Measurements from ENCODE around the gene DRAXIN. TPM values are rescaled to one million over a fixed set of nuclear protein-coding genes. Genes with fewer than 3 reads are reported as not detected.

DRAXIN gene
- total RNA-seq, 2 donors from 2014 or later = 0.04 to 0.13 TPM

DNA sequence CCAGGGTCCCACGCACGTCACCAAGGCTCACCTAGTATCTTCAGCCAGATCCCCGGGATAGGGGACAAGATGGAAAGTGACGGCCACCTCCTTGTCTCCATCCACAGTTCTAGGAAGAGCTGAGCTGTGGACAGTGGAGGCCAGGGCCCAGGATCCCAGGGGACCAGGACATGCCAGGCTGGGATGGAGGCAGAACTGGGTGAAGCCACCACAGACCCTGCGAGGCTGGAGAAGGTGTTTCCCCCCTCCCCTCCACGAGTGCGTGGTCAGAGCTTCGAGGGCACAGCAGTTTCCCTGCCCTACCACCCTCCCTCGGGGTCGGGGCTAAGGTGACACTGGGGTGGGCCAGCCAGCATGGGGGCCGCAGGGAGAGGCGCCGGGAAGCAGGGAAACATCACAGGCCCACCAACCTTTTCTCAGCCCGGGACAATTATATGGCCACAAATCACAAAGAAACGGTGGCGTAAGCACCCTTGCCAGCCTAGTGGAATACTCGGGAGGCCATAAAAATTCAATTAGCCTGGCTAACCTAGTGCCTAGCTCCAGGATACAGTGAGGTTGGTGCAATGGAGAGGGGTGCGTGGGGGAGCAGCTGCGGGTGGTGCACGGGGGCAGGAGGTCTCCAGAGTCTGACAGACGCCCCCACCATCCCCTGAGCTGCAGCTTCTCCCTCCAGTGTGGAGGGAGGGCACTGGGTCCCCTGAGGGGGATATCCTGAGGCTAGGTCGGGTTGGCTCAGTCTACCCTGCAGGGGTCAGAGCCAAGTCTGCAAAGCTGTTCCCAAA is 13.4 kb downstream of the DRAXIN start:
- no peaks in the 10 kb centered on the region for H3K4me1 Mint-ChIP-seq
- no peak overlapping the region for H3K27ac Mint-ChIP-seq
- H3K4me3 Mint-ChIP-seq = no peak overlapping the region
- H3K9me3 Mint-ChIP-seq = no peaks in the 10 kb centered on the region
- H3K27me3 Mint-ChIP-seq = peaks cover 8% of the 10 kb centered on the region
- ATAC-seq (replicated peaks) = no peak
- no peaks in the 10 kb centered on the region for H3K36me3 Mint-ChIP-seq (ENCODE audit: low read depth)

DNA sequence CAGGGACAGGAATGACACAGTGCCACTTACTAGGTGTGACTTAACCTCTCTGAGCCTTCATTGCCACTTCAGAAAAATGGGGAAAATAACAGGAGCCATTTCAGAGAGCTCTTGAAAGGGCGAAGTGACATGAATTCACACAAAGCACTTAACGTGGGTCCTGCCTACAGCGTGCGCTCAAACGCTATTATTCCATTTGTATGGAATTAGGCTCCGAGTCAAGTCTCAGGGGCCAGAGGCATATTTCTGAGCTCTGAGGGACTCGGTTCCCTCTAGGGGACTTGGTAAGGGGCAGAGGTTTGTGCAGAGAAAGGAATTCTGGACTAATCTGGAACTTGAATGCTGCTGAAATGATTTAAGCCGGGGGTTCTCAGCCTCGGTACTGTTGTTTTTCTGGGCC is 14.1 kb downstream of the DRAXIN start:
- no peaks in the 10 kb centered on the region for H3K4me1 Mint-ChIP-seq
- no peak overlapping the region for H3K4me3 Mint-ChIP-seq
- H3K27me3 Mint-ChIP-seq = peaks cover 8% of the 10 kb centered on the region
- no peak for ATAC-seq (replicated peaks)
- H3K27ac Mint-ChIP-seq = no peak overlapping the region
- no peaks in the 10 kb centered on the region for H3K36me3 Mint-ChIP-seq (ENCODE audit: low read depth)
- no peaks in the 10 kb centered on the region for H3K9me3 Mint-ChIP-seq

DNA sequence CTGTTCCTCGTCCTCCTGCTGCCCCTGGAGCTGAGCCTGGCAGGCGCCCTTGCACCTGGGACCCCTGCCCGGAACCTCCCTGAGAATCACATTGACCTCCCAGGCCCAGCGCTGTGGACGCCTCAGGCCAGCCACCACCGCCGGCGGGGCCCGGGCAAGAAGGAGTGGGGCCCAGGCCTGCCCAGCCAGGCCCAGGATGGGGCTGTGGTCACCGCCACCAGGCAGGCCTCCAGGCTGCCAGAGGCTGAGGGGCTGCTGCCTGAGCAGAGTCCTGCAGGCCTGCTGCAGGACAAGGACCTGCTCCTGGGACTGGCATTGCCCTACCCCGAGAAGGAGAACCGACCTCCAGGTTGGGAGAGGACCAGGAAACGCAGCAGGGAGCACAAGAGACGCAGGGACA is 14.8 kb downstream of the DRAXIN start:
- Mint-ChIP-seq H3K4me1 (no peaks in the 10 kb centered on the region), H3K27ac (no peak overlapping the region), H3K36me3 (ENCODE audit: low read depth) (no peaks in the 10 kb centered on the region), H3K9me3 (no peaks in the 10 kb centered on the region), H3K27me3 (peaks cover 8% of the 10 kb centered on the region), H3K4me3 (no peak overlapping the region)
- ATAC-seq (replicated peaks) = no peak

DNA sequence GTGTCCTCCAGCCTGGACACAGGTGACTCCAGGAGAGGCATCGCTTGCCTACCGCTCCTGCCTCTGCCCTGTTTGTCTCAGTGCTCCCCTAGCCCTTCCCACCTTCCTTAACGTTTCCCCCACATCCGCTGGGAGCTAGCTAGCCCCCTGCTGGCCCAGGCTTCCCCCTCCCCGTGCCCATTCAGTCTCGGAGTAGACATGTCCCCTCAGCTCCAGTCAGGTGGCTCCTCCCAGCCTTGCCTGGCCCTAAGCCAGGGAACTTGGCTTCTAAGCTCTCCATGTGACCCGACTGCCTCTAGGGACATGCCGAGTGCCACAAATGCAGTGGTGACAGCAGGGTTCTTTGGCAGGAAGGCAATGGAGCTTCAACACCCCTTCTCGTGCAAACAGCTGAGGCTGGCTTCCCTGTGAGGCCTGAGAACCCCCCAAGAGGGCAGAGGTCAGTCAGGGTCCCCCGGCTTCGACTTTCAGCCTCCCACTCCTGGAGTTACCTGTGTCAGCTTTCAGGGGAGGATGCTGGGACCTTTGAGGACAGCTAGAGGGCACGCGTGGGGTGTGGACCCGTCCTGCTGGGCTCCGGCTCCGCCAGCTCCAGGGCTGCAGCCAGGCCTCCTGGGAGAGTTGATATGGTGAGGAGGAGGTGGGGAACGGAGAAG is 16.2 kb downstream of the DRAXIN start:
- Mint-ChIP-seq H3K4me3 (no peak overlapping the region), H3K4me1 (no peaks in the 10 kb centered on the region), H3K27ac (no peak overlapping the region), H3K9me3 (no peaks in the 10 kb centered on the region), H3K36me3 (ENCODE audit: low read depth) (no peaks in the 10 kb centered on the region), H3K27me3 (peaks cover 8% of the 10 kb centered on the region)
- ATAC-seq (replicated peaks) = no peak

DNA sequence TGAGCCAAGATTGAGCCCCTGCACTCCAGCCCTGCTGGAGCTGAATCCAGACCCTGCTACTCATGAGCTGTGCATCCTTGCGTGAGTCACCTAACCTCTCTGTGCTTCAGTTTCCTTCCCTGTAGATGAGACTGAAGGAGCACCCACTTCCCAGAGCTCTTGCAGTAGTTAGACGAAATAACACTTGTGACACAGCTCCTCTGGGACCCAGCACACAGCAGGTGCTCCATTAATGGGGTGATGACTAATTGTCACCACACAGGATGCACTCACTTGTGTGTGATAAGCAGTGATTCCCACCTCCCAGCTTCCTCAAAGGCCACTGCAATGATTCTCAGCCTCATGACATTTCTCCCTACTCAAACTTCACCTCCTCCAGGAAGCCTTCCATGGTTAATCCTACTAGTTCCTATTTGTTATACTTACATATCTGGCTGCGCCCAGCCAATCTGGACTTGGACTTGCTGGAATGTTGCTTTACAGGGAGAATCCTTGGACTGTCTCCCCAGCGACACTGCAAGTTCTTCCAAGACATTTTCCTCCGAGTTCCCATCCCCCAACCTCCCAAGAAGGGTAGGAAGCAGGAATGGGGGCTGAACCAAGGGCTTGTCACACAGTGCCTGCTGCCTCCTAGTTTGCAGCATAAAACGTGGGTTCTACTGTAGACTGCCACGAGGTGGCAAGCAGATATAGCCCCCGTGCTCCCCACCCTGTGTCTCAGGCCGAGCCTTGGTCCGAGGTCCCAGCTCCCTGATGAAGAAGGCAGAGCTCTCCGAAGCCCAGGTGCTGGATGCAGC is 17.2 kb downstream of the DRAXIN start:
- Mint-ChIP-seq H3K27me3 (peaks cover 3% of the 10 kb centered on the region), H3K27ac (no peak overlapping the region), H3K9me3 (no peaks in the 10 kb centered on the region), H3K4me3 (no peak overlapping the region), H3K36me3 (ENCODE audit: low read depth) (no peaks in the 10 kb centered on the region), H3K4me1 (no peaks in the 10 kb centered on the region)
- ATAC-seq (replicated peaks) = no peak

DNA sequence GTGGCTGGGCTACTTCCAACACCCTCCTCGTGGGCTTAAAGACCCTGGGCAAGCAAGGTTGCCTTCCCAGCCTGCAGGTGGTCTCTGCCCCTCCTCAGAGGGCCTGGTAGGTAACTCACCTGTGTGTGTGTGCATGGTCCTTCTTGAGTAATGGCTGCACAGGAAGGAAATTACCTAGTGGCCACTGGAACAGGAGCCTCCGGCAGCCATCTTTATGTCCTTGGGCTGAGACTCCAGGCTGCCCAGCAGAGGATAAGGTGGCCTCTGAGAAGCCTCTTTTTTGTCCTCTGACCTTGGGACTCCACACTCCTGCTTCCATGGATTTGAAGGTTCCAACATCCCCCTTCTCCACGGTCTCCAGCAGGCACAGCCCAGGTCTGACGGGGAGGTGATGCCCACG is 20.0 kb downstream of the DRAXIN start:
- Mint-ChIP-seq H3K36me3 (ENCODE audit: low read depth) (no peaks in the 10 kb centered on the region), H3K27me3 (no peaks in the 10 kb centered on the region), H3K4me3 (no peak overlapping the region), H3K9me3 (no peaks in the 10 kb centered on the region), H3K27ac (no peak overlapping the region), H3K4me1 (no peaks in the 10 kb centered on the region)
- no peak for ATAC-seq (replicated peaks)

DNA sequence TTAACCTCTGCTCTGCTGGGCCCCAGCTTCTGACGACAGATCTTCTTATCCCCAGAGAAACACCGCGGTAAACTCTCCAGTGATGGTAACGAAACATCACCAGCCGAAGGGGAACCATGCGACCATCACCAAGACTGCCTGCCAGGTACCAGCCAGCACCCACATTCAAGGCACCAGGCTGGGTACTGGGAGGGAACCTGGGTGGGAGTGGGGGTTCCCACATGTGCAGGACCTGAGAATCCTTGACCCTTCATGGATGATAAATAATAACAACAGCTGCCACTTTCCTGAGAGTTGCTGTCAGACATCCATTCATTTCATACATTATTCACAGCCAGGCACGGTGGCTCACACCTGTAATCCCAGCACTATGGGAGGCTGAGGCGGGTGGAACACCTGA is 20.8 kb downstream of the DRAXIN start:
- Mint-ChIP-seq H3K4me3 (no peak overlapping the region), H3K27ac (no peak overlapping the region), H3K9me3 (no peaks in the 10 kb centered on the region), H3K4me1 (no peaks in the 10 kb centered on the region), H3K27me3 (no peaks in the 10 kb centered on the region), H3K36me3 (ENCODE audit: low read depth) (no peaks in the 10 kb centered on the region)
- ATAC-seq (replicated peaks) = no peak

DNA sequence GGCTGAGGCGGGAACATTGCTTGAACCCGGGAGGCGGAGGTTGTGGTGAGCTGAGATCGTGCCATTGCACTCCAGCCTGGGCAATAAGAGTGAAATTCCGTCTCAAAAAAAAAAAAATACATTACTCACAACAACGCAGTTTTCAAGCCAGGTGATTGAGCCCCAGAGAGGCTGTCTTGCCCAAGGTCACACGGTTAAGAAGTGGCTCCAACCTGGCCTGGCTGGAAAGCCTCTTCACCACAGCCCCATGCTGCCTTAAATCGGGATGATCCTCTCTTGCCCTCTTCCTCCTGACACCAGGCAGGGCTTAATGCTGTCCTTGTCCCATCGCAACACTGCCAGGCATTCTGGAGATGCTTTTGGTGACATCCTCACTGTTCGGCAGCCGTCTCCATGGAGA is 21.6 kb downstream of the DRAXIN start:
- Mint-ChIP-seq H3K27me3 (no peaks in the 10 kb centered on the region), H3K27ac (no peak overlapping the region), H3K9me3 (no peaks in the 10 kb centered on the region), H3K4me3 (no peak overlapping the region), H3K36me3 (ENCODE audit: low read depth) (no peaks in the 10 kb centered on the region), H3K4me1 (no peaks in the 10 kb centered on the region)
- no peak for ATAC-seq (replicated peaks)

DNA sequence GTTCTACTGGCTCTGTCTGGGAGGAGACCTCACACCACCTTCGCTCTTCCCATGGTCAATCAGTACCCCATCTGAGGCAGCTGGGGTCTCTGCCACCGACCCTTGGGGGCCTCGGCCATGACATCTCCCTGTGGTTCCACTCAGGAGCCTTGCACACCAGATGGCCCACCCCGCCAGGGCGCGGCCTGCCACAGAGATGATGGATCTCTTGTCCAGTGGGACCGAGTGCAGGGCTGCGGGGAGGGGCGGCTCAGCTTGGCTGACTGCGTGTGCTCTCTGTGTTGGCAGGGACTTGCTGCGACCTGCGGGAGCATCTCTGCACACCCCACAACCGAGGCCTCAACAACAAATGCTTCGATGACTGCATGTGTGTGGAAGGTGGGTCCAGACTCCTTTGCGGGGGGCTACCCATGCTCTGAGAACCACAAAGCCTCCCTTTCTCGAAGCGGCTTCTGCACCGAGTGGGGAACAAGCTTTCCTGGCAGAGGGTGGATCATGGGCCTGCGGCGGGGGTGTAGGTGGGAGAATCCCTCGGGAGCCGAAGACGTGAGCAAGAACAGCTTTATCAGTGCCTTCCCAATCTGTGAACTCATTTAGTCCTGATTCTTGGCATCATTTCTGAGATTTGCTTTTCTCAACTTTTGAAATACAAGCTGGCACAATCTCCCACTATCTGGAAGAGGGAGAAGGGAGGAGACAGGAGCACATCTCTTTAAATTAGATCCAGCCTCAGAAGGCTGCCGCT is 23.5 kb downstream of the DRAXIN start:
- H3K27me3 Mint-ChIP-seq = no peaks in the 10 kb centered on the region
- H3K9me3 Mint-ChIP-seq = no peaks in the 10 kb centered on the region
- no peak overlapping the region for H3K27ac Mint-ChIP-seq
- H3K4me1 Mint-ChIP-seq = peaks cover 10% of the 10 kb centered on the region
- no peak overlapping the region for H3K4me3 Mint-ChIP-seq
- ATAC-seq (replicated peaks) = no peak
- H3K36me3 Mint-ChIP-seq (ENCODE audit: low read depth) = no peaks in the 10 kb centered on the region

DNA sequence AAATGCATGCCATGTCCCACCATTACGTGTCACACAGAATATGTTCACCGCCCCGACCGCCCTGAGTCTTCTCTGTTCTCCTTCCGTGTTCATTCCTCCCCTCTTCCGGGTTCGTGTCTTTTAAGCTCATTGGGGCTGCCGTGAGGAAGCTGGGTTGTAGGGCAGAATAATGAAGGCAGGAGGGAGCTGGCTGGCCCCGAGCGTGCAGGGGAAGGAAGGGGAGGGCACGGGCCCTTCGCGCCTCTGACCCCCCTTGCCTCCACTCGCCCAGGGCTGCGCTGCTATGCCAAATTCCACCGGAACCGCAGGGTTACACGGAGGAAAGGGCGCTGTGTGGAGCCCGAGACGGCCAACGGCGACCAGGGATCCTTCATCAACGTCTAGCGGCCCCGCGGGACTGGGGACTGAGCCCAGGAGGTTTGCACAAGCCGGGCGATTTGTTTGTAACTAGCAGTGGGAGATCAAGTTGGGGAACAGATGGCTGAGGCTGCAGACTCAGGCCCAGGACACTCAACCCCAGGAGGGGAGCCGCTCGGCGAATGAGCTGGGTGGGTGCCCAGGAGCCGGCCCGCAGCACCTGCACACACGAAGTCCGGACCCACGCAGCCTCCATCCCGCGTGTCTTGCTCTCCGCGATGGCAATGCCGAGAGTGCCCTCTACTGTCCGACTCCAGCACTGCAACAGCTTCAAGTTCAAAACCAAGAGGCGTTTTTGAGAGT is 28.0 kb downstream of the DRAXIN start:
- H3K4me1 Mint-ChIP-seq = peaks cover 10% of the 10 kb centered on the region
- H3K27ac Mint-ChIP-seq = peak overlapping the region; percentile 81
- peak overlapping the region; percentile 88 for H3K4me3 Mint-ChIP-seq
- H3K9me3 Mint-ChIP-seq = no peaks in the 10 kb centered on the region
- ATAC-seq (replicated peaks) = peak; percentile 85
- H3K36me3 Mint-ChIP-seq (ENCODE audit: low read depth) = no peaks in the 10 kb centered on the region
- H3K27me3 Mint-ChIP-seq = no peaks in the 10 kb centered on the region

DNA sequence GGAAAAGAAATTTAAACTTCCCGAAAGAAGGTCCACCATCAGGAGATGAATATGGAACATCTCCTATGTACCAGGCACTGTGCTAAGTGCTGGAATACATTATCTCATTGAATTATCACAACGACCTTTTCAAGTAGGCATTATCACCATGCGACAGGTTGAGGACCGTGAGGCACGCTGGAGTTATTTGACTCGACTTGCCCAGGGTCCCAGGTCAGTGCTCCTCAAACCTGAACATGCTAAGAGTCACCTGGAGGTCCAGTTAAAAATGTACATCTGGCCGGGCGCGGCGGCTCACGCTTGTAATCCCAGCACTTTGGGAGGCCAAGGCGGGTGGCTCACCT is 28.5 kb downstream of the DRAXIN start:
- no peaks in the 10 kb centered on the region for H3K9me3 Mint-ChIP-seq
- ATAC-seq (replicated peaks) = no peak
- H3K36me3 Mint-ChIP-seq (ENCODE audit: low read depth) = no peaks in the 10 kb centered on the region
- peak overlapping the region; percentile 88 for H3K4me3 Mint-ChIP-seq
- H3K4me1 Mint-ChIP-seq = peaks cover 10% of the 10 kb centered on the region
- H3K27me3 Mint-ChIP-seq = no peaks in the 10 kb centered on the region
- H3K27ac Mint-ChIP-seq = peak overlapping the region; percentile 81

DNA sequence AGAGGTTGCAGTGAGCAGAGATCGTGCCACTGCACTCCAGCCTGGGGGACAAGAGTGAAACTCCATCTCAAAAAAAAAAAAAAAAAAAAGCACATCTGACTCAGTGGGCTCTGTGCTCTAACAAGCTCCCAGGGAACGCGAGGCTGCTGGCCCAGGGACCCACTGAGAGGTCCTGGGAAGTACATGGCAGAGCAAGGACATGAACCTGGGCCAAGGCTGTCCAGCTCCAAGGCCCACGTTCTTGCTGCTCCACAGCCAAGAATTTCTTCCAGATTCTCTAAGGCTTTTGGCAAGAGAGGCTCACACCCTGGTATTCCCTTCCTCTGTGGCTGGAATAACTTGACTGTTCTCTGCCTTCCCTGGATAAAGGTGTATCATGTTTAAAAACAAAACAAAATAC is 29.0 kb downstream of the DRAXIN start:
- no peak for ATAC-seq (replicated peaks)
- Mint-ChIP-seq H3K27me3 (no peaks in the 10 kb centered on the region), H3K4me1 (peaks cover 10% of the 10 kb centered on the region), H3K36me3 (ENCODE audit: low read depth) (no peaks in the 10 kb centered on the region), H3K4me3 (no peak overlapping the region), H3K27ac (no peak overlapping the region), H3K9me3 (no peaks in the 10 kb centered on the region)

DNA sequence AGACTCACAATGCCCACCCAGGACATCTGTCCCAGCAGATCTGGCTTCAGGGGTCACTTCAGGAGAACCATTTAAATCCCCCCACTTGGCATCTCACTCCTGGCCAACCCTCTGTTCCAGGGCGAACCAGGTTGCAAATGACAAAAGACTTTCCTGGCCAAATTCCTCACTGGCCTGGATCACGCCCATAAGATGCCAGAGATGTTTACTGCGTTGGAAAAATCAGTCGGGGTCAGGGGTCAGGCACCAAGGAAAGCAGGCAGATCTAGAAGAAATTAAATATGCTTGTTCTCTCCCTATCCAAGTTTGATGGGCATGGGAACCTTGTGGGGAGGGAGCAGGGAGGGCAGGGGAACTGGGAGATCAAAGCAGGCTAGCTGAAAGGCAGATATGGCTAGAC is 29.8 kb downstream of the DRAXIN start:
- Mint-ChIP-seq H3K4me1 (peaks cover 10% of the 10 kb centered on the region), H3K9me3 (no peaks in the 10 kb centered on the region), H3K4me3 (no peak overlapping the region), H3K27me3 (no peaks in the 10 kb centered on the region), H3K27ac (no peak overlapping the region), H3K36me3 (ENCODE audit: low read depth) (no peaks in the 10 kb centered on the region)
- ATAC-seq (replicated peaks) = no peak

DNA sequence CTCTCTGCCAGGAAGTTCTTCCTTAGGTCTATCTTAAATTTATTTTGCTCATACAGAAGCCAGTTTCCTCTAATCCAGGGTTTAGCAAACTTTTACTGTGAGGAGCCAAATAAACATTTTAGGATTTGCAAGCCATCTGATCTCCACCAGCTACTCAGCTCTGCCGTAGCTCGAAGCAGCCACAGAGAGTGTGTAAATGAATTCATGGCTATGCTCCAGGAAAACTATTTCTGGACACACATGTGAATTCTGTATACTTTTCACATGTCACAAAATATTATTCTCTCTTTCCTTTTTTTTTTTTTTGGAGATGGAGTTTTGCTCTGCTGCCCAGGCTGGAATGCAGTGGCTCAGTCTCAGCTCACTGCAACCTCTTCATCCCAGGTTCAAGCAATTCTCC is 31.0 kb downstream of the DRAXIN start:
- H3K36me3 Mint-ChIP-seq (ENCODE audit: low read depth) = no peaks in the 10 kb centered on the region
- no peak for ATAC-seq (replicated peaks)
- no peaks in the 10 kb centered on the region for H3K27me3 Mint-ChIP-seq
- H3K9me3 Mint-ChIP-seq = no peaks in the 10 kb centered on the region
- peaks cover 10% of the 10 kb centered on the region for H3K4me1 Mint-ChIP-seq
- H3K4me3 Mint-ChIP-seq = no peak overlapping the region
- H3K27ac Mint-ChIP-seq = no peak overlapping the region

Data from activated T-helper 17 cell treated with anti-CD3 and anti-CD28 coated beads, Interleukin-2, amount 50 U/mL, for 72 hours (primary cell).